GM12801 (cell line): Measurements from ENCODE around the gene CEACAM19.

ENCODE experiments used
- CTCF ChIP-seq: IDR thresholded peaks from one replicate; pipeline ENCODE4 v1.5.1; 2011; ENCODE audit warnings: control low read depth; ENCODE audit not compliant: insufficient read length; ENCODE audit errors: extremely low read depth

The CEACAM19 gene

GRCh38 chr19:44712864-44713515 is 41.7 kb downstream of the CEACAM19 start:
- no peak for TF ChIP-seq CTCF

DNA sequence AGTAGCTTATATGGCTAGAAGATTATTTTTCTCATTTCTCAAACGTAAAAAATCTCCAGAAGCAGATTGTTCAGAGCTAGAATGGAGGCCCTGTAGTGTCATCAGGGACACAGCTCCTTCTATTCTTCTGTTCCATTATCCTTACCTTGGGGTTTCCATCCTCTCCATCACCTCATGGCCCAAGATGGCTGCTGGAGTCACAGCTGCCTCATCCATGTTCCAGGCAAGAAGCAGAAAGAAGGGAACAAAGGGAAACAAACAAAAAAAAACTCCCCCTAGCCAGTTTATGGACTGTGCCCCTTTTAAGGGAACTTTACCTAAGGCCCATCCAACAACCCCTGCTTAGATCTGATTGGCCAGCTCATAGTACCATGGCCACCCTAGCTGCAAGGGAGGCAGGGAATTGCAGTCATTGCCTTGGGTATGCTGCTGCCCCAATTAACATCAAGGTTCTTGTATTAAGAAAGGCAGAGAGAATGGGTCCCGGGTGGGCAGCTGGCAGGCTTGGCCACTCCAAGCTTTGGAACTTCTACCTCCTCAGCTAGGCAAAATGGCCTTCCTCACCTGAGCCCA is 43.4 kb downstream of the CEACAM19 start:
- no peak for TF ChIP-seq CTCF

DNA sequence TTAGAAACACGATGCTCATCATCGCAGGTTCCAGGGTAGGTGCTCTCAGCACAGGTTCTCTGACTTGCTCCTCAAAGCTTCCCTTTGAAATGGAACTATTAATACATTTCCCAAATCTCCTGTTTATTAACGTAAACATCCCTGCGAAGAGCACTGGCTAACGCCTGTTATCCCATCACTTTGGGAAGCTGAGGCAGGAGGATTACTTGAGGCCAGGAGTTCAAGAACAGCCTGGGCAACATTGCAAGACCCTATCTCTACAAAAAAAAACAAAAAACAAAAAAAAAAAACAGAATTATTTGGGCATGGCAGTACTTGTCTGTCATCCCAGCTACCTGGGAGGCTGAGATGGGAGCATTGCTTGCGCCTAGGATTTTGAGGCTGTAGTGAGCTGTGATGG is 46.3 kb downstream of the CEACAM19 start:
- TF ChIP-seq CTCF, result no peak

DNA sequence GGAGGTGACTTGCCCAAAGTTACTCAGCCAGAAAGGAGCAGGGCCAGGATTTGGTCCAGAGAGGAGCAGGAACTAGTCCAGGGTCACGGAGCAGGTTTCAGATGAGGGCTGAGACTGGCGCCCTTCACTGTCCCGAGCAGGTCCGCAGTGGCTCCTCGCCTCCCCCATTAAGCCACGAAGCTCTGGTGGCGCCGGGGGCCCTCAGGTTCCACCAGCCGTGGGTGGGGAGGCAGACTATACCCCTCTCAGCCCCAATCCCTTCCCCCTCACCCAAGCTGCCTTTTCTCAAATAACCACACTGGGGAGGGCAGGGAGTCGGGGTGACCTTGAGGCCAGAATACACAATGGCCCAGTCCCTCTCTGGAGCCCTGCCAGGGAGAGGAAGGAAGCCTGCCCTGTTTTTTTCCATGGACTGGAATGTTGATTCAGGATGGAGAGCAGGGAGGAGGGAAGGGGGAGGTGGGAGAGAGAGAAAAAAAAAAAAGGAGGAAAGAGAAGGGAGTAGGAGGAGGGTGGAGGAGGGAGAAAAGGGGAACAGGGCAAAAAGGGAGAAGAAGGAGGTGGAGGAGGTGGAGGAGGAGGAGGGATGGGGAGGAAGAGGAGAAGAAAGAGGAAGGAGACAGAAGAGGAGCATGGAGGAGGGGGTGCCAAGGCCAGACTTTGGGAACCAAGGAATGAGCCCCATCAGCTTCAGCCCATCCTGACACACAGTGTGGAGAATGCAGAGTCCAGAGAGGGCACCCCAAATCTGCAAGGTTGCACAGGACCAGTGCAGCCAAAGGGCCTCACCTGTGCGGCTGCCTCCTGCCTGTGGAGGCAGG is 47.4 kb downstream of the CEACAM19 start:
- no peak for TF ChIP-seq CTCF

DNA sequence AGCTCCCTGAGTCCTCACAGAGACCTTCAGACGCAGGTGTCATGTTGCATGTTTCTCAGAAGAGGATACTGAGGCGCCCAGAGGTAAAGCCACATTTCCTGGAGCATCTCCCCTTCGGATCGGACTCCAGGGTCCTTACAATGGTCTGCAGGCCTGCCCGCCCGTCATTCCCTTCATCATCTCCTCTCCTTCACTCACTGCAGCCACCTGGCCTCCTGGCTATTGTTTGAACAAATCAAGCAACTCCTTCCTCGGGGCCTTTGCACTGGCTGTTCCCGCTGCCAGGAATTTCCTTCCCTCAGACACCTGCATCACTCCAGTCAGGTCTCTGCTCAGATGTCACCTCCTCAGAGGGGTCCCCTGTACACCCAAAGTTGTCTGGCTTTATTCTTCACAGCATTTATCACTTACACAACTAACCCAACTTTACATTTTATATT is 48.0 kb downstream of the CEACAM19 start:
- TF ChIP-seq CTCF, result no peak

DNA sequence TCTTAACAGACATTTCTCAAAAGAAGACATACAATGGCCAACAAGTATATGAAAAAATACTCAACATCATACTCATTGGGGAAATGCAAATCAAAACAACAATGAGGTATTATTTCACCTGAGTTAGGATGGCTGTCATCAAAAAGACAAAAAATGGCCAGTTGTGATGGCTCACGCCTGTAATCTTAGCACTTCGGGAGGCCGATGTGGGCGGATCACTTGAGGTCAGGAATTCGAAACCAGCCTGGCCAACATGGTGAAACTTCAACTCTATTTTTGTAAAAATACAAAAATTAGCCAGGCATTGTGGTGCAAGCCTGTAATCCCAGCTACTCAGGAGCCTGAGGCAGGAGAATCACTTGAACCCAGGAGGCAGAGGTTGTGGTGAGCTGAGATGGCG is 49.7 kb downstream of the CEACAM19 start:
- no peak for TF ChIP-seq CTCF
